EL (cell line): ENCODE data around the gene CELF2.

Experiments used
- DNase-seq: peaks from one replicate; pipeline ENCODE4 v3.0.0-alpha.2; 2016

The CELF2 gene

DNA sequence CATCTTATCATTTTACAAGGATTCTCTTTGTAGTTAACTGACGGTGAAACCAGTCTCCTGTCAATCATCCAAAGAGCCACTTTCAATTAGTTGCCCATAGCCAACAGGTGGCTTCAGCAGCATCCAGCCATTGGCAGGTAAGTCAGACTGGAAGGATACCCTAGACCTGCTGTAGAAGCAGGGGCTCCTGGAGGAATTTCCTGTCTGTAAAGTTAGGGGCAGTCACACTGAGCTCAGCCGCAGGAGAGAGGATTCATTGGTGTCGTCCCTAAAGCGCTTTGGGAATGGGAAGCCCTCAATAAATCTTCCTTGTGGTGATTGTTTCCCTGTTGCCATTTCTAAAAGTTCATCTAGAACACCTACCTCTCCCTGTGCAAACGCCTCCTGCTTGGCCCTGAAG is 140.4 kb downstream of the CELF2 start:
- DNase-seq = no peak

DNA sequence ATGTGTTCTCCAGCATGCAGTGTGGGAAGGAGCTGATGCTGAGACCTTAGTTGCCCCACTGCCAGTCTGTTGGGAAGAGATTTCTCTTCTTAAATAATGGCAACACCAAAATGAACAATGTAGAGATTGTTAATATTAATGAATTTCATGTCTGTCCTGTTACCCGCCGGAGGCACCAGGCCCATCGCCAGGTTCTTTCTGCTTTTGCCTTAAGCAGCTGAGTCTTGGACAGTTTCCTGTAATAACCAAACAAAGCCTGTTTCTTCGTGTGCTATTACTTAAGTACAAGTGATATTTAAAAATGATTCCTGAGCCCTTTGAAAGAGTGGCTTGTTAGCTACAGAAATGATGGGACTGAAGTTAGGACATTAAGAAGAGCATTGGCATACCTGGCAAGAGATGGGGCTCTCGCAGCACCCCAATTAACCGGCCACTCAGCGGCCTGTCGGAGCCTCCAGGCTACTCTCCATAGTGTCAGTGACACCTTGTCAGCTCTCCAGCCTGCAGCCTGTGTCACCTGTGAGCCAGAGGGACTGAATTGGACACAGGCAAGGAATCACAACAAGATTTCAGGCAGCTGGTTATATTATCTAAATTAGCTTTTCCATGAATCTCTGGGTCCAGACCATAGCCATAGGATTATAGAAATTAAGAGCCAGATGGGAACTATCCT is 142.0 kb downstream of the CELF2 start:
- DNase-seq = no peak

- DNase-seq = no peak
Measured at GRCh38 chr10:11161096-11161495, 143.4 kb downstream of the CELF2 start.

- no peak for DNase-seq
Measured at GRCh38 chr10:11161910-11162309, 144.2 kb downstream of the CELF2 start.

DNA sequence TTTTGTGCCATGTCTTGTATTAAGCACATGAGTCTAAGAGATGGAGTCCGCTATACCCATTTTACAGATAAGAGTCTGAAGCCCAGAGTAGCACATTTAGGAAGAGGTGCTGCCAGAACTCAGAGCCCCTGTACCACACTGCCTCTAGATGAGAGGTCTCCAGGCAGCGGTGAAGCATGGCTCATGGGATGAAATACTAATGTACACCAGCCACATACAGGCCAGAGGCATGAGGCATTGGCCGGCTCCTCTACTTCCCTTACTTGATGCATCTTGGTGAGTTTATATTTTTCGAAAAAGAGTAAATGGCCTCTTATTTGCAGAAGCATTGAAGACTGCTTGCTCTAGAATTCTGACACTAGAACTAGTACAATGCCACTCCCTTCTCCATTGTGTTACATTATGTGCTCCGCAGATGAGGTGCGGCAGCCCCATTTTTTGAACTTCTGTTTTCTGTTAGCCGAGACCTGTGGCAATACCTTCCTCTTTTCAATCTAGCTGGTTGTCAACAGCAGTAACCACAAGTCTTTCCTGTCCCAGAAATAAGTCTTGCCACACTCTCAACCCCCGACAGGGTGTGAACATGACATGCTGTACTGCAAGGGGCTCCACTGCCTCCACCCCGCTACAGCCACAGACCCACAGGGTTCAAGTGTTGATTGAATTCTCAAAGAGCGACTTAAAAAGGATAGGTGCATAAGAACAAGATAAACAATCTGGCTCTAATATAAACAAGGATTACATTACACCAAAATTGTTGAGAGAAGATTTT is 145.3 kb downstream of the CELF2 start:
- DNase-seq = no peak

DNA sequence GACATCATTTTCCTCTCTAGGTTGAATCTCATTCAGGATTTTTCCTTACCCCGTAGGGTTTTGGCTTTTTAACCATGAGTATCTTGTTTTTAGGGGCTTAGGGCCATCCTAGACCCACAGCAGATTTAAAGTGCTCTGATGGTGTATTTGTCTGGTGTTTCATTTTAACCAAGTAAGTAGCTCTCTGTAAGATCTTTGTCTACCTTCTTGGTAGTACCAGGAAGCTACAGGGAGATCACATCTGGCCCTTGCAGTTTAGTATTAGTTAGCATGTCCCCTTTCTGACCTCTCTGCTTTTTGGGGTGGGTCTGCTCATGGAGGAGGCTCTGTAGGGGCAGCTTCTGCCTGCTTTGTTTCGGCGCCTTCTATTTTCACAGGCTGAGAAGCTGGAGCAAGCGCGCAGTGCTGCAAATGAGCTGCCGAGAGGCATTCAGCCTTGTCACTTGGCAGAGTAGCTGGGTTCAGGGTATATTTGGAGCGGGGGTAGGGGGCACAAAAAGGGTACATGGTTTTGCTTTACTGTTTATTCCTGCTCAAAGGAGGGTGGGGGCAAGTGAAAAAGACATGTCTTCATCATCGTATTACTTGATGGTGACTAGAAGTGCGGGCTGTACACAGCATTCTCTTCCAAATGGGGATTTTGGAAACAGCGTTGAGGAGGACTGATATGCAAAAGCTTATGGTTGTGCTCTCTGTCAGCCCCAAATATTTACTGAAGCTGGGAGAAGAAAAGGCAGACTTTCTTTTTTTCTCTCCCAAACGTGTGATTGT is 146.3 kb downstream of the CELF2 start:
- no peak for DNase-seq

DNA sequence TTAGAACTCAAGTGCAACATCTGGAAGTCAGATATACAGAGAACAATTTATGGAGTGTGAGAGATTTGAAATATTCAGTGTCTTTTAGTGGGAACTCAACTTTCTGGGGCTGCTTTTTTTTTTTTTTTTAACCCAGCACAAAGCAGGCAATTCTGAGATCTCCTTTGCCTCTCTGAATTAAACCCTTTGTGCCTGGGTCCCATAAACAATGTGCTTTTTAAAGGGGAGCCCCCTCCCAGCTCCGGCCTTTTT is 146.8 kb downstream of the CELF2 start:
- DNase-seq = no peak

DNA sequence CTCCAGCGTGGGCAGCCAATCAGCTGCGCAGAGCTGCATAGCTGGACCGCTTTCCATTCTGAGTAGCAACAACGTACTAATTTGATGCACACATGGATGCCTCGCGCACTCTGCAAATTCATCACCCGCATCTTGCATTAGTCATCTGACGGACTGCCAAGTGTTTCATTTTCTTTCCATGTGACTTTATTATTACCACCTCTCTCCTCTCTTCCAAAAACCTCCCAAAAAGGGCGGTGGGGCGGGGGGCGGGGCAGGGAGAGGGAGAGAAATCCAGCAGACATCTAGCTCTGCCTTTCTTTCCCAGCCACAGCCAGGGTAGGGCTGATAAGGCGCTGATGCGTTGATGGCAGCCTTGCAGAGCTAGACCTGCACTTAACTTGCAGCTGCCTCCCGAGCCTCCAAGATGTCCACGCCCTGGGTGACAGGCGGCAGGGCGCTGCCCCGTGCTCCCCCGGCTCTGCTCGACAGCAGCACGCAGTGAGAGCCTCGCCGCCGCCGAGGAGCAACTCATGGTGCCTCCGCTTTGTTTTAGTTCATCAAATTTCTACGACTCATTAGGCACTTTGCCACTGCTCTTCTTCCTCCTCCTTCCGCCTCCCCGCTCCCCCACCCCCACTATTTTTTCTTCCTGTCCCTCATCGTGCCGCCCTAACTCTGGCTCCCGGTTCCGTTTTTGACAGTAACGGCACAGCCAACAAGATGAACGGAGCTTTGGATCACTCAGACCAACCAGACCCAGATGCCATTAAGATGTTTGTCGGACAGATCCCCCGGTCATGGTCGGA is 147.3 kb downstream of the CELF2 start:
- peak; percentile 67 for DNase-seq

GRCh38 chr10:11165591-11166543 is 148.2 kb downstream of the CELF2 start:
- DNase-seq = peak; percentile 2

DNA sequence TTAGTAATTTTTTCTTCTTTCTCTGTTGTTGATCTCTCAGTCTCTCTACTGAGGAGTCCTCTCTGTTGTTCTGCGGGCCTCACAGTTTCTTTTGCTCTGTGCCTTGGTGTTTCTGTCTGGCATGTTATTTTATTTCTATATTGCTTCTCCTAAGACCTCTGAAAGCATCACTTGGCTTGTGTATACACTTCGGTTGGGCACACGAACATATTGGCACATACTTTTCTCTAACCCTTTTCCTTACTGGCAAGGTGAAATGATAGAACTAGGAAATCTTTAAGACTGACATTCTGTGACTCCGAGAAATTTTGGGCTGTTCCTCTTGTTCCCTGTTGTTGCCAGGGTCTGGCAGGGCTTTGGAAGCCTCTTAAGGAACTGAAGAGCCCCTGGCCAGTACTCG is 148.9 kb downstream of the CELF2 start:
- DNase-seq = no peak

GRCh38 chr10:11167233-11167966 is 149.7 kb downstream of the CELF2 start:
- no peak for DNase-seq

DNA sequence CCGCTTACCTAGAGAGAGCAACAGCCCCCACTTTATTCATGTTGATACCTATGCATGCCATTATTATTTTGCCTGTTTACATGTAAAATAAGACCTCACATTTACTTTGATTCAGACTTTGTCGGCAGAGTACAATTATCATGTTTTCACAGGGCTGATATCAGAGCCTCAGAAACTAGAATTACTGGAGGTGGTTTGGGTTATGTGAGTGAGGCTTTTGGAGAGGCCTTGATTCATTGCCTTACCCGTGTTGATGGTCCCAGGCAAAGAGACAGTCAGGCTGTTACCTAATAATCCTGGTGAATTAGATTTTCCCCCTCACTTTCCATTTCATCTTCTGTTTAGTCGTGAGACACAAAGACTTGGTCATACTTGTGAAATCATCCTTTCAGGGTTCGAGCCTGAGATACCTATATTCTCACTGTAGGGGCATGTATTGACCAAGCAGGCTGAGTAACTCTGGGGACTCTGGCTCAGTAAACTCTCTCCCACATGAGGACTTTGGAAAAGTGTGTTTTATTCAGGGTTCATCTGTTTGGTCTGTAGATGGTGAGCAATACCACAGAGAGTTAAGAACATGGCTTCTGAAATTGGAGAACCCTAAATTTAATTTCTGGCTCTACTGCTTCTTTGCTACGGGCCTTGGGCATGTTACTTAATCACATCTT is 150.9 kb downstream of the CELF2 start:
- DNase-seq = no peak

- DNase-seq = no peak
Measured at GRCh38 chr10:11169976-11170375, 152.3 kb downstream of the CELF2 start.

GRCh38 chr10:11170574-11170973 is 152.9 kb downstream of the CELF2 start:
- DNase-seq = no peak

- DNase-seq = no peak
Measured at GRCh38 chr10:11170993-11171851, 153.6 kb downstream of the CELF2 start.

DNA sequence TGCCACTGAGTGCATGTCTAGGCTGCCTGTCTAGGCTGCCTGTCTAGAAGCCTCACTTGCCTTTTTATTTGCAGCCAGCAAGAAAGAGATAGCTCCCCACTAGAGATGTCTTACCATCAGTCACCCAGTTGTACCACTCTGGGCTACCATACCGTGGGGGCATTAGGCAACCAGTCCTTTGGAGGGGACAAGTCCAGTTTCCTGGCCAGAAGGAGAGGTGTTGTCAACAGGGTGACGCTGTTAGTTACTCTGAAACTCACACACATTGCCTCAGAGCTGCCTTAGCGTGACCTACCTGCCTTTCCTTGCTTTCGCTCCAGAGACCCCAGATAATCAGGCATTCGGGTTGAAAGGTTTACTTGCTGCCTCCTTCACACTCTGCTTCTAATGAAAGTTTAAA is 155.4 kb downstream of the CELF2 start:
- no peak for DNase-seq

GRCh38 chr10:11175823-11176243 is 158.2 kb downstream of the CELF2 start:
- DNase-seq = no peak

GRCh38 chr10:11176746-11177145 is 159.1 kb downstream of the CELF2 start:
- DNase-seq = no peak

- no peak for DNase-seq
Measured at GRCh38 chr10:11177381-11177780, 159.7 kb downstream of the CELF2 start.
